HG03558 (cell line): ENCODE results near the gene FLG.
"Not testable (repeated sequence)": the region's sequence is repeated elsewhere in the genome, so short reads cannot be mapped to it uniquely, and the experiment has no call there.

Experiments
- ATAC-seq: cut with Tn5 transposase; IDR thresholded peaks from one replicate; pipeline ENCODE4 v1.9.1; 2021; ENCODE audit warnings: moderate number of reproducible peaks; ENCODE audit not compliant: unreplicated experiment; ENCODE audit errors: extremely low read depth

The FLG gene

DNA sequence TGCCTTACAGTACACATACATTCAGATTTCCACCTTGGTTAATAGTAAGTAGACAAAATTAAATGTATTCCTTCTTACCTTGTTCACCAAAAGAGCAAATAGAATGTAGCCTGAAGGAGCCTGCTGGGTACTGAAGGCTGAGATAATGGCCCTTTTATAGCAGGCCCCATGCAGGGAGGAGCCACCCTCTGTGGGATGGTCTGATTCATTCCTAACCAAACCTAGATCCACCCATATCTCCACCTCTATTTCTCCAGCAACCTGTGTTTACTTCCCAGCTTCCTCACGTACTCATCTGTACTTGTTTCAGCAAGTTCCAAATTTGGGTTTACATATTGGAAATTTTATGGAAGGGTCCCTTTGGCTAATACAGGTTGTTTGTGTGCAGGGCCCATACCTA lies at the start of gene FLG:
FLG (minus strand) TSS at position 129 of the 400 bp plus-strand sequence. CDS start 9,783 bp downstream, outside the sequence.
- ATAC-seq = no peak

DNA sequence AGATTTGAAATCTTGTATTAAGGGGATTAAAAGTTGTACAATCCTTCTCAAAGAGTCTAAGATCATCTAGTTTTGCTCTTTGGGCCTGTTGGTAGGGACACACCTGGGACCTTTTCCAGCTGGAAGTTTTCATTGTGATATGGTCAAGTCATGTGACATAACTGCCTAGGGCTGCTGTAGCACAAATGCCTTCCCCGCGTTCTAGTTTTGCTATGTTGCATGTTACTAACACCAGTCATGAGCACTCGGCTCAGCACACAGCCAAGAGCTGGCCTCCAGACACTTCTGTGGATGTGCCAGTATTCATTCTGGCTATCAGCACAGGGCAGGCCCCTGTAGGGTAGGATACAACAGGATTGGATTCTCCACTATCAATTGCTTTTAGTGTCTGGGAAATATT lies 49.4 kb upstream of the FLG start:
- ATAC-seq = no peak

- ATAC-seq = no peak
Observed at GRCh38 chr1:152372672-152373071, 47.6 kb upstream of the FLG start.

GRCh38 chr1:152367436-152367835 lies 42.4 kb upstream of the FLG start:
- ATAC-seq = no peak

DNA sequence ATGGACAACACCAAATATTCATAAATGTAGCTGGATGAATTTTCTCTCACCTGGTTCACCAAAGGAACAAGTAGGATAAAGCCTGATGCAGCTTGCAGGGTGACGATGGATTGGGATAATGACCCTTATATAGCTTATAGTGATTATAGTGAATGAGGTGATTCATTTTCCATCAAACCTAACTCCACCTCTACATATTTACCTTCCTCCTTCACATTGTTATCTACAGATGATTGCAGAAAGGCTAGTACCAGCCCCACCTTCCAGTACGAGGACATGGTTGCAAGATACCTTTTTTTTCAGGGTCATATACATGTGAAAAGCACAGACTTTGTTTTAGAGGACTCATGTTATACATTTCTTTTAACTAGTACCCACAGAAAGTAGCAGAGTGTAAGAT lies 34.9 kb upstream of the FLG start, which contains the start of gene FLG2:
FLG2 (minus strand) TSS at position 101 of the 400 bp plus-strand sequence. CDS start 1,122 bp downstream, outside the sequence.
- no peak for ATAC-seq

- ATAC-seq = no peak
Observed at GRCh38 chr1:152356736-152357135, 31.7 kb upstream of the FLG start.

- no peak for ATAC-seq
Observed at GRCh38 chr1:152349611-152350010, 24.6 kb upstream of the FLG start.

DNA sequence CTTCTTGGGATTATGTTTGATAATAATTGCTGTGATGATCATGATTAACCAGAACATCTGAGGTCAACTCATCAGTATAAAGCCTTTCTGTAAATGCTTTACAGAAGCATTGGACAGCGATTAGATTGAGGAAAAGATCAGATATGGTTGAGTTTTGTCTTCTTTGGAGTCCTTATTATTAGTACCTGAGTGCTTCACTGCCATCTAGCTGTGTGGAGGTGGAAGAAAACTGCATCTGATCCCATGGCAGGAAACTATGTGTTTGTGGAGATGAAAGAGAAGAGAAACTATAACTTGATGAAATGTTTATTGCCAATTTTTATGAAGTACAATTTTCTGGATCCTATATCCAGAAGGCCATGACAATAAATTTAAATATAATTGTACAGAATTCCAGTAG lies 23.4 kb upstream of the FLG start:
- no peak for ATAC-seq

DNA sequence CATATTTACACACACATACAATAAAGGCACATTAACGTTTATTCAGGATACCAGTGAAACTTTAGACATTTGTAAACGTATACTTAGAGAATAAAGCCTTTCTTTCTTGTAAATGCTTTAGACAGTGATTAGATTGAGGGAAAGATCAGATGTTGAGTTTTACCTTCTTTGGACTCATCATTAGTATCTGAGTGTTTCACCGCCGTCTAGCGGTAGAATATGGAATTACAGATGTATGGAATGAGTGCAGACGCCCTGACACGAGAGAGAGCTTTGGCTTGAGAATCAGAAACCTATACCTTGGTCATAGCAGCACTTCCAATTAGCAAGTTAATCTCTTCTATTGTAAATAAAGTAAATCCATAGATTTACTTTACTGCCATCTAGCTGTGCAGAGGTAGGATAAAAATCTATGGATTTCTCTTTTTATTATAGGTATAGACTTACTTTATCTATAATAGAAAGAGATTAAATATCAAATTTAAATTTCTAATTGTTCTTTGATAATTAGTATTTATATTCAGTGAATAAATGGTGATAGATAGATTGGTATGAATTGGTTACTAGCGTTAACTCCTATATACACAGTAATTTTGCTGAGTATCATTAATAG lies 22.2 kb upstream of the FLG start:
- no peak for ATAC-seq

- ATAC-seq = no peak
Observed at GRCh38 chr1:152344438-152344837, 19.4 kb upstream of the FLG start.

- ATAC-seq = no peak
Observed at GRCh38 chr1:152343006-152343405, 18.0 kb upstream of the FLG start.

GRCh38 chr1:152335399-152335798 lies 10.4 kb upstream of the FLG start:
- ATAC-seq = no peak

GRCh38 chr1:152328801-152329391 lies 3.9 kb upstream of the FLG start:
- ATAC-seq = no peak

GRCh38 chr1:152313970-152314369 lies 11.1 kb downstream of the FLG start:
- no peak for ATAC-seq

DNA sequence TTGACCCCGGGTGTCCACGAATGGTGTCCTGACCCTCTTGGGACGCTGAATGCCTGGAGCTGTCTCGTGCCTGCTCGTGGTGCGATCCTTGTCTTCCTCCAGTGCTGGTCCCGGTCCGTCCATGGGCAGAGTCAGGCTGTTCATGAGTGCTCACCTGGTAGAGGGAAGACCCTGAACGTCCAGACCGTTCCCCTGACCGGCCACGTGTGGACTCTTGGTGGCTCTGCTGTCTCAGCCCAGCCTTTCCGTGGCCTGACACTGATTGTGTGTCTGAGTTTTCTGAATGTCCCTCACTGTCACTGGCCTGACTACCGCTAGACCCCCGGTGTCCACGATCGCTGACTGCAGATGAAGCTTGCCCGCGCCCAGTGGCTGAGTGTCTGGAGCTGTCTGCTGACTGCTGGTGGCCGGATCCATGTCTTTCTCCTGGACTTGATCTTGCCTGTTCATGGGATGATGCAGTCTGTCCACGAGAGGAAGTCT lies 11.7 kb downstream of the FLG start:
- ATAC-seq = no peak

- not testable (repeated sequence) for ATAC-seq
Observed at GRCh38 chr1:152312169-152312568, 12.9 kb downstream of the FLG start.

GRCh38 chr1:152309955-152310354 lies 15.1 kb downstream of the FLG start:
- no peak for ATAC-seq

- ATAC-seq = not testable (repeated sequence)
Observed at GRCh38 chr1:152309320-152309901, 15.6 kb downstream of the FLG start.

DNA sequence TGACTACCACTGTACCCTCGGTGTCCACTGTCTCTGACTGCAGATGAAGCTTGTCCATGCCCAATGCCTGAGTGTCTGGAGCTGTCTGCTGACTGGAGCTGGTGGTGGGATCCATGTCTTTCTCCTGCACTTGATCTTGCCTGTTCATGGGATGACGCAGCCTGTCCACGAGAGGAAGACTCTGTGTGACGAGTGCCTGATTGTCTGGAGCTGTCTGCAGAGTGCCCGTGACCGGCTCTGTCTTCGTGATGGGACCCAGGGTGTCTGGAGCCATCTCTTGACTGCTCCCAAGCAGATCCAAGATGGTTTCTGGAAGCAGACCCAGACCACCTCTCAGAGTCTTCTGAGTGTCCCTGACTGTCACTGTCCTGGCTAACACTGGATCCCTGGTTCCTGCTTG lies 16.3 kb downstream of the FLG start:
- ATAC-seq = not testable (repeated sequence)

DNA sequence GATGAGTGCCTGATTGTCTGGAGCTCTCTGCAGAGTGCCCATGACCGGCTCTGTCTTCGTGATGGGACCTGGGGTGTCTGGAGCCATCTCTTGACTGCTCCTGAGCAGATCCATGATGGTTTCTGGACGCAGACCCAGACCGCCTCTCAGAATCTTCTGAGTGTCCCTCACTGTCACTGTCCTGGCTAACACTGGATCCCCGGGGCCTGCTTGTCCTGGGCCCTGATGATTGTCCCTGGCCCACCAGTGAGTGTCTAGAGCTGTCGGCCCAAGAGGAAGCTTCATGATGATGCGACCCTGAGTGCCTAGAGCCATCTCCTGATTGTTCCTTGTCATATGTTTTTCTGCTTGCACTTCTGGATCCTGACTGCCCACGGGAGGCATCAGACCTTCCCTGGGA lies 17.1 kb downstream of the FLG start:
- not testable (repeated sequence) for ATAC-seq

GRCh38 chr1:152306123-152306522 lies 18.9 kb downstream of the FLG start:
- ATAC-seq = not testable (repeated sequence)

GRCh38 chr1:152304773-152305172 lies 20.3 kb downstream of the FLG start:
- ATAC-seq = not testable (repeated sequence)
